HL-60 (cell line): ENCODE results near the gene PRPH2.

Experiments
- DNase-seq, 2 experiments: peaks; one replicate each; pipeline ENCODE4 v3.0.0-alpha.2; 2010 to 2020; ENCODE audit warnings: low read depth in 1 of 2, low spot score in 1 of 2
- H3K27ac ChIP-seq: fragments of 250-450 bp; sonication (Bioruptor Pico); replicated peaks from 2 replicates; pipeline ENCODE4 v1.5.1; 2020; ENCODE audit warnings: mild to moderate bottlenecking, moderate library complexity
- H3K27me3 ChIP-seq: fragments of 250-450 bp; sonication (Bioruptor Pico); 2 replicates; pipeline ENCODE4 v1.5.1; 2021; ENCODE audit warnings: mild to moderate bottlenecking, moderate library complexity; ENCODE audit not compliant: insufficient read depth, poor library complexity, severe bottlenecking
- H3K4me3 ChIP-seq: replicated peaks from 2 replicates; pipeline ENCODE4 v1.5.1; 2011; ENCODE audit warnings: mild to moderate bottlenecking, control low read depth, low read length; ENCODE audit not compliant: insufficient read depth
- CTCF ChIP-seq: IDR thresholded peaks from one replicate; pipeline ENCODE4 v1.5.1; 2011; ENCODE audit warnings: low read length, control low read depth, inconsistent platforms; ENCODE audit not compliant: insufficient read depth
- GABPA ChIP-seq: IDR thresholded peaks from 2 replicates; pipeline ENCODE4 v1.6.1; 2012; ENCODE audit warnings: low read depth
- POLR2AphosphoS5 ChIP-seq: IDR thresholded peaks from 2 replicates; pipeline ENCODE4 v1.6.1; 2012; ENCODE audit warnings: low read depth
- REST ChIP-seq: IDR thresholded peaks from 2 replicates; pipeline ENCODE4 v1.6.1; 2012; ENCODE audit warnings: low read depth; ENCODE audit not compliant: insufficient replicate concordance
- SPI1 ChIP-seq: IDR thresholded peaks from 2 replicates; pipeline ENCODE4 v1.6.1; 2012; ENCODE audit warnings: low read depth, mild to moderate bottlenecking, borderline replicate concordance

Gene PRPH2

GRCh38 chr6:42702200-42702599, 20.2 kb downstream of the PRPH2 start:
- Histone ChIP-seq H3K4me3 (no peak overlapping the region), H3K27ac (no peak overlapping the region), H3K27me3 (no peaks in the 10 kb centered on the region)
- DNase-seq = no peak
- TF ChIP-seq REST (no peak), CTCF (no peak), SPI1 (no peak), POLR2AphosphoS5 (no peak), GABPA (no peak)

- TF ChIP-seq POLR2AphosphoS5 (no peak), GABPA (no peak), CTCF (no peak), REST (no peak), SPI1 (no peak)
- no peak for DNase-seq
- H3K27ac ChIP-seq = no peak overlapping the region
- no peaks in the 10 kb centered on the region for H3K27me3 ChIP-seq
- no peak overlapping the region for H3K4me3 ChIP-seq
Measured at GRCh38 chr6:42698217-42698616, 24.2 kb downstream of the PRPH2 start.

- Histone ChIP-seq H3K4me3 (no peak overlapping the region), H3K27ac (no peak overlapping the region), H3K27me3 (no peaks in the 10 kb centered on the region)
- DNase-seq = no peak
- TF ChIP-seq POLR2AphosphoS5 = no peak
- TF ChIP-seq REST = no peak
- no peak for TF ChIP-seq SPI1
- TF ChIP-seq CTCF = no peak
- TF ChIP-seq GABPA = no peak
Measured at GRCh38 chr6:42697268-42697655, 25.1 kb downstream of the PRPH2 start.
